ENCODE measurements around the gene PTPDC1. TPM values are rescaled to one million over a fixed set of nuclear protein-coding genes. Genes with fewer than 3 reads are reported as not detected.
"Not testable (repeated sequence)": the region's sequence is repeated elsewhere in the genome, so short reads cannot be mapped to it uniquely, and the experiment has no call there.

PTPDC1 gene
- total RNA-seq, 4 donors from 2014 or later, result 4.3 to 11.4 (median 10.2) TPM

DNA sequence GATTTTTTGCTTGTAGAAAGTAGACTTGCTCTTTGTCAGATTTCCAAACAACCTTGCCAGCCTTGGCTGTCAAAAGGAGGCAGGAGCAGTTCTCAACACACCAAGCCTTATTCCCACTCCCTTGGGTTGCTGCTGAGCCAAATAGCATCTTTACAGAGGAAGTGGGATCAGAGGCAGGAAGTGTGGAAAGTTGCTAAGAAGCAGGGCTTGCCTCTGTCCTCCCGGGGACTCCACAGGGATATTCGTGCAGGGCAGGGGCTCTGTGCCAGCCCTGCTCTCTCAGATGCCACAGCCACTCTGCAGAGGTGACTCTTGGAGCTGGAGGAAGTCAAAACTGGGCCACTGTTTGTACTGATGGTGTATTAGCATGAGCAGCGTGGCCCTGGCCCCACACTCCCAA, 24.3 kb downstream of the PTPDC1 start:
- DNase-seq (peak in 1 of 2 donors; percentile 49), ATAC-seq (peak; percentile 56 to 72)
- Histone ChIP-seq H3K4me1 (peaks cover 17 to 21% of the 10 kb centered on the region in 2 donors), H3K27me3 (no peaks in the 10 kb centered on the region), H3K27ac (peak overlapping the region; percentile 29 to 62 (median 40)), H3K4me3 (no peak overlapping the region), H3K36me3 (no peaks in the 10 kb centered on the region), H3K9me3 (no peaks in the 10 kb centered on the region)
- TF ChIP-seq, protein P1, sequence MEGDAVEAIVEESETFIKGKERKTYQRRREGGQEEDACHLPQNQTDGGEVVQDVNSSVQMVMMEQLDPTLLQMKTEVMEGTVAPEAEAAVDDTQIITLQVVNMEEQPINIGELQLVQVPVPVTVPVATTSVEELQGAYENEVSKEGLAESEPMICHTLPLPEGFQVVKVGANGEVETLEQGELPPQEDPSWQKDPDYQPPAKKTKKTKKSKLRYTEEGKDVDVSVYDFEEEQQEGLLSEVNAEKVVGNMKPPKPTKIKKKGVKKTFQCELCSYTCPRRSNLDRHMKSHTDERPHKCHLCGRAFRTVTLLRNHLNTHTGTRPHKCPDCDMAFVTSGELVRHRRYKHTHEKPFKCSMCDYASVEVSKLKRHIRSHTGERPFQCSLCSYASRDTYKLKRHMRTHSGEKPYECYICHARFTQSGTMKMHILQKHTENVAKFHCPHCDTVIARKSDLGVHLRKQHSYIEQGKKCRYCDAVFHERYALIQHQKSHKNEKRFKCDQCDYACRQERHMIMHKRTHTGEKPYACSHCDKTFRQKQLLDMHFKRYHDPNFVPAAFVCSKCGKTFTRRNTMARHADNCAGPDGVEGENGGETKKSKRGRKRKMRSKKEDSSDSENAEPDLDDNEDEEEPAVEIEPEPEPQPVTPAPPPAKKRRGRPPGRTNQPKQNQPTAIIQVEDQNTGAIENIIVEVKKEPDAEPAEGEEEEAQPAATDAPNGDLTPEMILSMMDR (IDR thresholded peaks at IDR 0.05 in 4 of 5, conservative IDR thresholded peaks at IDR 0.05 in 1 of 5), result no peak
- TF ChIP-seq POLR2A (IDR thresholded peaks at IDR 0.05), result no peak
- intact Hi-C loops (cut with DNase I; ENCODE audit: low total_unique reads), result no loop called here
- in situ Hi-C loops (cut with MboI; ENCODE audit: low sequenced_read_pairs in 4 of 4), result loop anchor here in 1 of 4 donors (25.0 kb wide), 1 partner anchor 96 kb away; no protein-coding TSS in a partner anchor

DNA sequence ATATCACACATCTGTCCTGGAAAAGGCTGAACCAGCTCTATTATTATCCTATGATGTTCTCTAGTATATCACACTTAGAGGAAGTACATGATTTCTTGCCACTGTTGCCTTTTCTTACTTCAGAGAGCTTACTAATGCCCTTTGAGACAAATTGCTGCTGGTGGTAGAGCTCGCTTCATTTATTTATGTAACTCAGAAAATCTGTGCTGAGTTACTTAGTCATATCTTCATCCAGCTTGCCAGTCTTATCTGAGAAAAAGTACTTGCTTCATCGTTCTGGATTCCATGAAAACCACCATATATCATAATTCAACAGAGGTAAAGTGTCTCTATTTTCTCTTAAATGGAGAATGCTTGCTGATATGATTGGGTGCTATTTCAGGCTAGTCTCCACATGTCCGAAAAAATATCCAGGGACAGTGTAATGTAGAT, 26.6 kb downstream of the PTPDC1 start:
- DNase-seq (no peak), ATAC-seq (no peak)
- no peaks in the 10 kb centered on the region for H3K27me3 ChIP-seq
- H3K36me3 ChIP-seq, result no peaks in the 10 kb centered on the region
- H3K4me3 ChIP-seq, result no peak overlapping the region
- H3K27ac ChIP-seq, result no peak overlapping the region
- H3K4me1 ChIP-seq, result peaks cover 17 to 21% of the 10 kb centered on the region in 2 donors
- H3K9me3 ChIP-seq, result no peaks in the 10 kb centered on the region
- TF ChIP-seq POLR2A (IDR thresholded peaks at IDR 0.05), result no peak
- TF ChIP-seq, protein P1 (IDR thresholded peaks at IDR 0.05 in 4 of 5, conservative IDR thresholded peaks at IDR 0.05 in 1 of 5), result no peak
- in situ Hi-C loops (cut with MboI; ENCODE audit: low sequenced_read_pairs in 4 of 4) (loop anchor here in 1 of 4 donors (25.0 kb wide), 1 partner anchor 99 kb away; no protein-coding TSS in a partner anchor), intact Hi-C loops (cut with DNase I; ENCODE audit: low total_unique reads) (no loop called here)

DNA sequence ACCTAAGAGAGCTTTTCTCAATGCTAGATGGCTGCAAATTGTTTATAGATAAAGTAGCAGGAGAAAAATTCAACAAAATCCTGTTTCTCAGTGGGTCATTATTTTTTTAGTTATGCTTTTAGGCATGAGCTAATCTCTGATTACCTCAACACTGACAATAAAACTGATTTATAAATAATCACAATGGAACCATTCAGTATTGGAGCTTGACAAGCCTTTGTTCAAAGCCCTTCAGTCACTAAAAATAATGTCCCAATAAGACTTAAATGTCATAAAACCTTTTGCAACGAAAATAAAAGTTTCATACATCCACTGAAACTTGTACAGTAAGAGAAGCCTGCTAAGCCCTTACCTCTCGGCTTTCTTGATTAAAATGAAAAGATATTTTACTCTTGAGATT, 27.2 kb downstream of the PTPDC1 start:
- Histone ChIP-seq H3K9me3 (no peaks in the 10 kb centered on the region), H3K27ac (no peak overlapping the region), H3K27me3 (no peaks in the 10 kb centered on the region), H3K36me3 (no peaks in the 10 kb centered on the region), H3K4me1 (peaks cover 17 to 21% of the 10 kb centered on the region in 2 donors), H3K4me3 (no peak overlapping the region)
- ATAC-seq (no peak), DNase-seq (no peak)
- TF ChIP-seq POLR2A (IDR thresholded peaks at IDR 0.05), result no peak
- TF ChIP-seq, protein P1 (IDR thresholded peaks at IDR 0.05 in 4 of 5, conservative IDR thresholded peaks at IDR 0.05 in 1 of 5), result no peak
- in situ Hi-C loops (cut with MboI; ENCODE audit: low sequenced_read_pairs in 4 of 4), result loop anchor here in 1 of 4 donors (25.0 kb wide), 1 partner anchor 99 kb away; no protein-coding TSS in a partner anchor
- intact Hi-C loops (cut with DNase I; ENCODE audit: low total_unique reads), result no loop called here

DNA sequence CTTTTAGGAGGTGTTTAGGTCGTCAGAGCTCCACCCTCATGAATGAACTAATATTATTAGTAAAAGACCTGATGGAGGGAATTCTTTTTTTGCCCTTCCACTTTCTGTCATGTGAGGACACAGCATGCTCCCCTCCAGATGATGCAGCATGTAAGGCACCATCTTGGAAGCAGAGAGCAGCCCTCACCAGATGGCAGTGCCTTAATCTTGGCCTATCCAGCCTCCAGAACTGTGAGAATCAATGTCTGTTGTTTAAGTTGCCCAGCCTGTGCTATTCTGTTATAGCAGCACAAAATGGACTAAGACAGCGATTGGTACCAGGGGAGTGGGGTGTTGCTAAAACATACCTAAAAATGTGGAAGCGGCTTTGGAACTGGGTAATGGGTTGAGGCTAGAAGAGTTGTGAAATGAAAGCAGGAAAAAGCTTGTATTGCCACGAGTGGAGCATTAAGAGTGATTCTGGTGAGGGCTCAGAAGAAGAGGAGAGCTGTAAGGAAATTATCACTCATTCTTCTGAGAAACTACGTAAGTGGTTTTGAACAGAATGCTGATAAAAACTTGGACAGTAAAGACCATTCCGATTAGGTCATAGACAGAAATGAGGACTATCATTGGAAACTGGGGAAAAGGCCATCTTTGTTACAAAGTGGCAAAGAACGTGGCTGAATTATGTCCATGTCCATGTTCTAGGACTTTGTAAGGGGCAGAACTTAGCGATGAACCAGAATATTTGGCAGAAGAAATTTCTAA, 28.6 kb downstream of the PTPDC1 start:
- intact Hi-C loops (cut with DNase I; ENCODE audit: low total_unique reads), result no loop called here
- no peak for TF ChIP-seq POLR2A (IDR thresholded peaks at IDR 0.05)
- TF ChIP-seq, protein P1 (IDR thresholded peaks at IDR 0.05 in 4 of 5, conservative IDR thresholded peaks at IDR 0.05 in 1 of 5), result no peak
- no peaks in the 10 kb centered on the region for H3K27me3 ChIP-seq
- H3K27ac ChIP-seq, result no peak overlapping the region
- in situ Hi-C loops (cut with MboI; ENCODE audit: low sequenced_read_pairs in 4 of 4), result loop anchor here in 1 of 4 donors (25.0 kb wide), 1 partner anchor 101 kb away; no protein-coding TSS in a partner anchor
- ATAC-seq (no peak), DNase-seq (no peak)
- peaks cover 9 to 12% of the 10 kb centered on the region in 2 donors for H3K4me1 ChIP-seq
- no peaks in the 10 kb centered on the region for H3K36me3 ChIP-seq
- H3K4me3 ChIP-seq, result no peak overlapping the region
- H3K9me3 ChIP-seq, result no peaks in the 10 kb centered on the region

DNA sequence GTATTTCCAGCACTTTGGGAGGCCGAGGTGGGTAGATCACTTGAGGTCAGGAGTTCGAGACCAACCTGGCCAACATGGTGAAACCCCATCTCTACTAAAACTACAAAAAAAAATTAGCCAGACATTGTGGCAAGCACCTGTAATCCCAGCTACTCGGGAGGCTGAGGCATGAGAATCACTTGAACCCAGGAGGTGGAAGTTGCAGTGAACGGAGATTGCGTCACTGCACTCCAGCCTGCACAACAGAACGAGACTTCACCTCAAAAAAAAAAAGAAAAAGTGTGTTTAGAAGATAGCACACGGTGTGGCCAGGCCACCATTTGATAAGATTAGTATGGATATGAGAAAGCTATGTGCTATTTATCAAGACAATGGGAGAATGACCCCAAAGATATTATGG, 35.8 kb downstream of the PTPDC1 start:
- ATAC-seq; H3K27me3 ChIP-seq; H3K36me3 ChIP-seq; DNase-seq; H3K9me3 ChIP-seq; H3K4me1 ChIP-seq; H3K27ac ChIP-seq; H3K4me3 ChIP-seq; intact Hi-C loops (cut with DNase I; ENCODE audit: low total_unique reads): not testable (repeated sequence)
- in situ Hi-C loops (cut with MboI; ENCODE audit: low sequenced_read_pairs in 4 of 4), result loop anchor here in 1 of 4 donors (25.0 kb wide), 1 partner anchor 108 kb away; no protein-coding TSS in a partner anchor
